K562 (cell line): ENCODE data around the gene ALOX5. TPM values are rescaled to one million over a fixed set of nuclear protein-coding genes. Genes with fewer than 3 reads are reported as not detected.

Experiments used
- ATAC-seq: fragments of 200-7000 bp; cut with Tn5 transposase; 3 replicates; pipeline ENCODE4 v1.9.1; 2020; ENCODE audit warnings: moderate library complexity
- BruUV-seq: library from RNA; stranded (reverse); fragments of 400-500 nt; replicated peaks from 2 replicates; lab custom pipeline; 2021; lab: Mats Ljungman, UMichigan
- CTCF ChIA-PET: fragments of 300-600 bp; formaldehyde crosslinking; extraction: SDS; loops from one replicate; lab custom pipeline; 2021; ENCODE audit warnings: low intra/inter-chr PET ratio; lab: Yijun Ruan, JAX
- POLR2A ChIA-PET: fragments of 300-600, 350-650 bp; sonication (Branson Sonifier 250); formaldehyde crosslinking; extraction: SDS; loops from one replicate; lab custom pipeline; 2021; ENCODE audit warnings: antibody characterized with exemption, inconsistent platforms; lab: Yijun Ruan, JAX
- DNase-seq, 4 experiments: peaks; one replicate each; pipeline versions ENCODE4 v3.0.0 to v3.0.0-alpha.2; 2011 to 2018; ENCODE audit warnings: low spot score in 3 of 4, mixed read lengths in 3 of 4; ENCODE audit errors: extremely low read depth in 1 of 4
- FAIRE-seq: peaks from 2 replicates; lab custom pipeline; 2011; peaks lifted over from hg19 to GRCh38; lab: Jason Lieb, UNC
- H2AFZ ChIP-seq: 2 replicates; pipeline ENCODE4 v1.6.0; 2011; ENCODE audit warnings: low read depth, low read length, control low read depth, inconsistent platforms
- H3K27ac ChIP-seq: fragments of 200-600 bp; 3 replicates; pipeline ENCODE4 v1.8.0; 2011; ENCODE audit warnings: low read depth, mild to moderate bottlenecking, control low read depth, inconsistent platforms, low read length, moderate library complexity, mixed read lengths; ENCODE audit errors: extremely low read depth
- H3K27me3 ChIP-seq, 2 experiments: fragments of 300-600 bp in 1 of 2; 2 replicates in 1 of 2; 3 replicates in 1 of 2; pipeline versions ENCODE4 v1.6.0 to v1.8.0; 2011; ENCODE audit warnings: inconsistent platforms in 2 of 2, low read length in 2 of 2, mild to moderate bottlenecking in 1 of 2, mixed read lengths in 1 of 2, moderate library complexity in 1 of 2; ENCODE audit not compliant: control insufficient read depth in 2 of 2, insufficient read depth in 2 of 2
- H3K36me3 ChIP-seq: fragments of 300-600 bp; 3 replicates; pipeline ENCODE4 v1.8.0; 2011; ENCODE audit warnings: mild to moderate bottlenecking, low read length, inconsistent platforms; ENCODE audit not compliant: control insufficient read depth, insufficient read depth
- H3K4me1 ChIP-seq, 2 experiments: fragments of 200-600 bp in 1 of 2; replicated peaks in 1 of 2; 2 replicates in 1 of 2; 3 replicates in 1 of 2; pipeline versions ENCODE4 v1.5.1 to v1.8.0; 2011; ENCODE audit warnings: inconsistent platforms in 2 of 2, low read length in 2 of 2, mild to moderate bottlenecking in 1 of 2, mixed read lengths in 1 of 2, moderate library complexity in 1 of 2; ENCODE audit not compliant: control insufficient read depth in 2 of 2, insufficient read depth in 2 of 2
- H3K4me2 ChIP-seq: 2 replicates; pipeline ENCODE4 v1.6.1; 2011; ENCODE audit warnings: low read length, control low read depth, inconsistent platforms, mixed read lengths; ENCODE audit not compliant: insufficient read depth
- H3K4me3 ChIP-seq: fragments of 200-600 bp; sonication (generic), shearing (Covaris generic); 2 replicates; pipeline ENCODE4 v1.5.1; 2016; ENCODE audit warnings: control low read depth, inconsistent platforms
- H3K79me2 ChIP-seq: fragments of 200-600 bp; 3 replicates; pipeline ENCODE4 v1.8.0; 2011; ENCODE audit warnings: low read length, inconsistent platforms; ENCODE audit not compliant: control insufficient read depth, insufficient read depth
- H3K9ac ChIP-seq, 2 experiments: 2 replicates each; pipeline versions ENCODE4 v1.6.0 to v1.6.1; 2011; ENCODE audit warnings: low read depth in 2 of 2, low read length in 2 of 2, control low read depth in 1 of 2, inconsistent platforms in 1 of 2, mild to moderate bottlenecking in 1 of 2, mixed read lengths in 1 of 2; ENCODE audit not compliant: insufficient read depth in 1 of 2
- H3K9me1 ChIP-seq: one replicate; pipeline ENCODE4 v1.6.0; 2011; ENCODE audit warnings: inconsistent platforms, mild to moderate bottlenecking, low read length, moderate library complexity; ENCODE audit not compliant: control insufficient read depth, insufficient read depth
- H3K9me3 ChIP-seq: replicated peaks from 2 replicates; pipeline ENCODE4 v1.5.1; 2011; ENCODE audit warnings: low read depth, low read length, inconsistent platforms; ENCODE audit not compliant: control insufficient read depth, insufficient read depth
- H4K20me1 ChIP-seq: replicated peaks from 2 replicates; pipeline ENCODE4 v1.6.1; 2011; ENCODE audit warnings: low read length, inconsistent platforms, mixed read lengths; ENCODE audit not compliant: control insufficient read depth, insufficient read depth
- BMI1 ChIP-seq: fragments of 150-350 bp; IDR thresholded peaks from 2 replicates; pipeline ENCODE4 v1.6.1; 2014; ENCODE audit warnings: low read length
- CBX2 ChIP-seq: fragments of 200-600 bp; sonication (generic); IDR thresholded peaks from one replicate; pipeline ENCODE4 v1.6.1; 2012; ENCODE audit warnings: mild to moderate bottlenecking, low read length, inconsistent platforms; ENCODE audit not compliant: insufficient read depth, poor library complexity, severe bottlenecking
- CBX8 ChIP-seq: fragments of 200-600 bp; sonication (generic); IDR thresholded peaks from 2 replicates; pipeline ENCODE4 v1.6.1; 2012; ENCODE audit warnings: borderline replicate concordance, mixed run types, low read depth, mild to moderate bottlenecking, moderate library complexity, mixed read lengths, low read length, control low read depth, inconsistent platforms; ENCODE audit not compliant: poor library complexity, severe bottlenecking; ENCODE audit errors: extremely low read depth
- ILK ChIP-seq: fragments of 450-650 bp; IDR thresholded peaks from 2 replicates; pipeline ENCODE4 v1.6.1; 2016; ENCODE audit warnings: missing genetic modification characterization, low read depth, mild to moderate bottlenecking, missing compliant biosample characterization, moderate library complexity, borderline replicate concordance
- MXI1 ChIP-seq: IDR thresholded peaks from 2 replicates; pipeline ENCODE4 v1.6.1; 2011; ENCODE audit warnings: low read depth, mild to moderate bottlenecking, improper control_type of control experiment, low read length
- NELFE ChIP-seq: IDR thresholded peaks from 2 replicates; pipeline ENCODE4 v1.6.1; 2011; ENCODE audit warnings: mild to moderate bottlenecking; ENCODE audit not compliant: insufficient read depth, insufficient read length
- WHSC1 ChIP-seq: IDR thresholded peaks from one replicate; pipeline ENCODE4 v1.6.1; 2012; ENCODE audit warnings: low read length, control low read depth, inconsistent platforms
- ZC3H8 ChIP-seq: fragments of 450-650 bp; IDR thresholded peaks from 2 replicates; pipeline ENCODE4 v1.6.1; 2017
- WGBS: fragments of 100-300 bp; shearing (Covaris generic); methylation state at CpG from one replicate; pipeline ENCODE4 v1.1.6; 2016; ENCODE audit warnings: low coverage, mixed read lengths; ENCODE audit not compliant: insufficient coverage; ENCODE audit errors: missing lambda C conversion rate; 5-methylcytosine and 5-hydroxymethylcytosine counted together
- in situ Hi-C: fragments of 300-500 bp; cut with MboI; formaldehyde crosslinking; loops from 4 replicates; pipeline ENCODE4 v1.15.0; 2018; ENCODE audit warnings: inconsistent platforms, mixed read lengths
- intact Hi-C: fragments of 100-400 bp; cut with micrococcal nuclease; formaldehyde crosslinking; loops from 2 replicates; pipeline ENCODE4 v1.14.2; 2022
- polyA plus RNA-seq, 8 experiments: library from polyadenylated mRNA; depleted of rRNA in 4 of 8; stranded (reverse) in 5 of 8; unstranded in 3 of 8; fragments of >200 nt; fragmentation: Nextera tagmentation in 2 of 8; fragmentation: Illumina TruSeq in 1 of 8; extraction: Ambion mirVana in 2 of 8; extraction: Trizol in 1 of 8; gene quantifications; 2 replicates each; pipeline versions ENCODE4 v1.2.1 to v1.2.3, GENCODE V29; 2011 to 2014; ENCODE audit warnings: inconsistent platforms in 1 of 8, missing spikeins in 1 of 8
- total RNA-seq, 7 experiments: library from RNA; depleted of rRNA in 6 of 7; stranded (reverse); fragments of >200 nt in 6 of 7; fragmentation: Illumina TruSeq in 2 of 7; extraction: Trizol in 2 of 7; gene quantifications; 2 replicates each; pipeline versions ENCODE4 v1.2.1 to v1.2.3, GENCODE V29; 2011 to 2021; ENCODE audit warnings: low replicate concordance in 1 of 7
- TF ChIP-seq, protein P1 (sequence below): fragments of 450-650 bp; IDR thresholded peaks from 2 replicates; pipeline ENCODE4 v1.6.1; 2018; ENCODE audit warnings: mild to moderate bottlenecking, low read depth; ENCODE audit not compliant: partially characterized antibody

The ALOX5 gene
- total and polyA plus RNA-seq, 9 of the 15 experiments (the other 6 are each of a cell fraction or from before 2014, with no cell fraction given): 0.10 to 2.4 (median 1.4) TPM

DNA sequence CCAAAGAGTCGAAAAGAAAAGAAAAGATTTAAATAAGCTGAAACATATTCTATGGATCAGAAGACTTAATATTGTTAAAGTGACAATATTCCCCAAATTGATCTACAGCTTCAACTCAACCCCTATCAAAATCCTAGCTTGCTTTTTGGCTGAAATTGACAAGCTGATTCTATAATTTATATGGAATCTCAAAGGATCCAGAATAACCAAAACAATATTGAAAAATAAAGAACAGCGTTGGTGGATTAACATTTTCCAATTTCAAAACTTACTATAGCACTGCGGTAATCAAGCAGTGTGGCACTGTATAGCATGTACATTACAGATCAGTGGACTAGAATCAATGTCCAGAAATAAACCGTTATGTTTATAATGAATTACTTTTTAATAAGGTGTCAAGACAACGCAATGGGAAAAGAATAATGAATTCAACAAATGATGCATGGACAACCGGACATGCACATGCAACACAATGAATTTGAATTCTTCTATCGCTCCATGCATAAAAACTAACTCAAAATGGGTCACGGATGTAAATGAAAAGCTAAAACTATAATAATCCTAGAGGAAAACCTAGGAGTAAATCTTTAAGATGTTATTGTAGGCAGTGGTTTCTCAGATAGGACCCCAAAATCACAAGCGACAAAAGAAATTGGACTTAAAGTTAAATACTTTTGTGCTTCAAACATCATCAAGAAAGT lies 1.6 kb upstream of the ALOX5 start:
- intact Hi-C loops: loop anchor here (10.0 kb wide), 1 partner anchor 118 kb away; no protein-coding TSS in a partner anchor
- Histone ChIP-seq H3K4me2 (no peak overlapping the region), H3K79me2 (no peaks in the 10 kb centered on the region), H3K9me3 (no peaks in the 10 kb centered on the region)
- no peak for DNase-seq
- no peak for TF ChIP-seq NELFE
- TF ChIP-seq, protein P1, sequence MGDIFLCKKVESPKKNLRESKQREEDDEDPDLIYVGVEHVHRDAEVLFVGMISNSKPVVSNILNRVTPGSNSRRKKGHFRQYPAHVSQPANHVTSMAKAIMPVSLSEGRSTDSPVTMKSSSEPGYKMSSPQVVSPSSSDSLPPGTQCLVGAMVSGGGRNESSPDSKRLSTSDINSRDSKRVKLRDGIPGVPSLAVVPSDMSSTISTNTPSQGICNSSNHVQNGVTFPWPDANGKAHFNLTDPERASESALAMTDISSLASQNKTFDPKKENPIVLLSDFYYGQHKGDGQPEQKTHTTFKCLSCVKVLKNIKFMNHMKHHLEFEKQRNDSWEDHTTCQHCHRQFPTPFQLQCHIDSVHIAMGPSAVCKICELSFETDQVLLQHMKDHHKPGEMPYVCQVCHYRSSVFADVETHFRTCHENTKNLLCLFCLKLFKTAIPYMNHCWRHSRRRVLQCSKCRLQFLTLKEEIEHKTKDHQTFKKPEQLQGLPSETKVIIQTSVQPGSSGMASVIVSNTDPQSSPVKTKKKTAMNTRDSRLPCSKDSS: no peak
- TF ChIP-seq MXI1: no peak
- peak; percentile 15; the same call in 1 of the 2 replicates for TF ChIP-seq BMI1
- no peak for TF ChIP-seq WHSC1
- peak; percentile 83 for TF ChIP-seq CBX8
- no peak for TF ChIP-seq ILK (tag)
- TF ChIP-seq CBX2: peak; percentile 90
- TF ChIP-seq ZC3H8: no peak
- TF ChIP-seq, all 486 proteins: peak for 3
- WGBS: 47% methylated on average over 9 of the region's 9 CpGs
- H3K27ac ChIP-seq: no peak overlapping the region
- CTCF ChIA-PET: no interaction called here
- no peak overlapping the region for H2AFZ ChIP-seq
- H4K20me1 ChIP-seq: no peaks in the 10 kb centered on the region
- in situ Hi-C loops: no loop called here
- POLR2A ChIA-PET: interaction anchor here (0.7 kb wide), 1 partner anchor 15 kb away, joined by 3 read pairs; no protein-coding TSS in a partner anchor
- no peaks in the 10 kb centered on the region for H3K36me3 ChIP-seq
- ATAC-seq: no peak
- H3K9me1 ChIP-seq: no peaks in the 10 kb centered on the region
- H3K27me3 ChIP-seq: peaks cover 0 to 14% of the 10 kb centered on the region in 2 experiments; a peak in 3 of 5 replicates
- H3K4me1 ChIP-seq: peaks cover 24 to 26% of the 10 kb centered on the region in 2 experiments
- FAIRE-seq: no peak
- no peak overlapping the region for H3K4me3 ChIP-seq
- no peak overlapping the region for H3K9ac ChIP-seq
- BruUV-seq: no TSS peak
